Ishikawa (cell line): ENCODE data around the gene CHP1.

Experiments
- CEBPB ChIP-seq: IDR thresholded peaks from 2 replicates; pipeline ENCODE4 v1.6.1; 2012
- EGR1 ChIP-seq: IDR thresholded peaks from 2 replicates; pipeline ENCODE4 v1.6.1; 2012
- EP300 ChIP-seq: IDR thresholded peaks from 2 replicates; pipeline ENCODE4 v1.6.1; 2012; ENCODE audit warnings: borderline replicate concordance
- FOXM1 ChIP-seq: IDR thresholded peaks from 2 replicates; pipeline ENCODE4 v1.6.1; 2012; ENCODE audit warnings: low read depth, borderline replicate concordance
- MAX ChIP-seq: IDR thresholded peaks from 2 replicates; pipeline ENCODE4 v1.6.1; 2012
- TAF1 ChIP-seq: IDR thresholded peaks from 2 replicates; pipeline ENCODE4 v1.6.1; 2012; ENCODE audit warnings: low read depth, mild to moderate bottlenecking
- TCF12 ChIP-seq: IDR thresholded peaks from 2 replicates; pipeline ENCODE4 v1.6.1; 2012; ENCODE audit warnings: low read depth
- USF1 ChIP-seq: IDR thresholded peaks from 2 replicates; pipeline ENCODE4 v1.6.1; 2012

GRCh38 chr15:41278319-41278718 lies 47.3 kb downstream of the CHP1 start:
- no peak for TF ChIP-seq USF1
- TF ChIP-seq EGR1, result no peak
- TF ChIP-seq MAX, result no peak
- no peak for TF ChIP-seq CEBPB
- TF ChIP-seq TCF12, result no peak
- no peak for TF ChIP-seq TAF1
- TF ChIP-seq EP300, result no peak
- TF ChIP-seq FOXM1, result no peak
